Mesenchymal stem cell (in vitro differentiated cells and primary cell): ENCODE measurements around the gene C2CD3.

Experiments
- DNase-seq: peaks from one replicate; pipeline ENCODE4 v3.0.0-alpha.2; 2013
- H2AFZ ChIP-seq: one replicate; pipeline ENCODE4 v1.6.1; 2013; ENCODE audit warnings: low read depth, mild to moderate bottlenecking, control low read depth, inconsistent platforms, low read length, moderate library complexity
- H2AK5ac ChIP-seq: 2 replicates; pipeline ENCODE4 v1.6.1; 2013; ENCODE audit warnings: low read length, moderate library complexity, mild to moderate bottlenecking, inconsistent platforms; ENCODE audit not compliant: severe bottlenecking
- H2BK120ac ChIP-seq: one replicate; pipeline ENCODE4 v1.6.1; 2013; ENCODE audit warnings: low read depth, mild to moderate bottlenecking, inconsistent platforms, low read length, moderate library complexity
- H2BK12ac ChIP-seq, 2 experiments: one replicate each; pipeline ENCODE4 v1.6.1; 2013; ENCODE audit warnings: inconsistent platforms in 2 of 2, low read length in 2 of 2, mild to moderate bottlenecking in 2 of 2, moderate library complexity in 2 of 2, control low read depth in 1 of 2
- H2BK15ac ChIP-seq: one replicate; pipeline ENCODE4 v1.6.1; 2013; ENCODE audit warnings: mild to moderate bottlenecking, low read depth, inconsistent platforms; ENCODE audit not compliant: poor library complexity, severe bottlenecking
- H2BK5ac ChIP-seq: 2 replicates; pipeline ENCODE4 v1.6.1; 2013; ENCODE audit warnings: low read depth, mild to moderate bottlenecking, low read length, control low read depth, inconsistent platforms; ENCODE audit not compliant: poor library complexity, severe bottlenecking
- H3K14ac ChIP-seq, 2 experiments: one replicate each; pipeline ENCODE4 v1.6.1; 2013; ENCODE audit warnings: inconsistent platforms in 2 of 2, low read length in 2 of 2, control low read depth in 1 of 2, mild to moderate bottlenecking in 1 of 2, moderate library complexity in 1 of 2
- H3K18ac ChIP-seq, 2 experiments: one replicate each; pipeline ENCODE4 v1.6.1; 2013; ENCODE audit warnings: inconsistent platforms in 2 of 2, low read length in 2 of 2, control low read depth in 1 of 2, low read depth in 1 of 2, mild to moderate bottlenecking in 1 of 2
- H3K23ac ChIP-seq, 2 experiments: one replicate each; pipeline ENCODE4 v1.6.1; 2013; ENCODE audit warnings: inconsistent platforms in 2 of 2, low read length in 2 of 2, mild to moderate bottlenecking in 2 of 2, moderate library complexity in 2 of 2, control low read depth in 1 of 2
- H3K27ac ChIP-seq: 2 replicates; pipeline ENCODE4 v1.5.1; 2013; ENCODE audit warnings: mild to moderate bottlenecking, moderate library complexity, low read length, control low read depth, inconsistent platforms; ENCODE audit not compliant: poor library complexity, severe bottlenecking
- H3K27me3 ChIP-seq, 2 experiments: 2 replicates each; pipeline versions ENCODE4 v1.6.1 to v1.7.0; 2013; ENCODE audit warnings: low read length in 2 of 2, mild to moderate bottlenecking in 2 of 2, moderate library complexity in 2 of 2, control low read depth in 1 of 2, inconsistent platforms in 1 of 2; ENCODE audit not compliant: control insufficient read depth in 1 of 2, insufficient read depth in 1 of 2
- H3K36me3 ChIP-seq, 2 experiments: 2 replicates each; pipeline versions ENCODE4 v1.6.1 to v1.7.0; 2013; ENCODE audit warnings: low read length in 2 of 2, control low read depth in 1 of 2, inconsistent platforms in 1 of 2, low read depth in 1 of 2, mild to moderate bottlenecking in 1 of 2; ENCODE audit not compliant: insufficient read depth in 2 of 2, control insufficient read depth in 1 of 2
- H3K4ac ChIP-seq, 2 experiments: one replicate each; pipeline ENCODE4 v1.6.1; 2013; ENCODE audit warnings: inconsistent platforms in 2 of 2, low read length in 2 of 2, mild to moderate bottlenecking in 2 of 2, moderate library complexity in 2 of 2, control low read depth in 1 of 2, low read depth in 1 of 2
- H3K4me1 ChIP-seq: 2 replicates; pipeline ENCODE4 v1.6.1; 2013; ENCODE audit warnings: low read depth, low read length, control low read depth; ENCODE audit not compliant: control insufficient read depth, insufficient read depth
- H3K4me2 ChIP-seq: 2 replicates; pipeline ENCODE4 v1.6.1; 2013; ENCODE audit warnings: low read length, mild to moderate bottlenecking, inconsistent platforms; ENCODE audit not compliant: poor library complexity, severe bottlenecking
- H3K4me3 ChIP-seq, 2 experiments: 2 replicates each; pipeline versions ENCODE4 v1.5.1 to v1.7.0; 2013; ENCODE audit warnings: low read length in 2 of 2, mild to moderate bottlenecking in 2 of 2, control low read depth in 1 of 2, low read depth in 1 of 2; ENCODE audit not compliant: insufficient read depth in 1 of 2
- H3K79me1 ChIP-seq: replicated peaks from 2 replicates; pipeline ENCODE4 v1.6.1; 2013; ENCODE audit warnings: mild to moderate bottlenecking, control low read depth, low read length, inconsistent platforms; ENCODE audit not compliant: poor library complexity, severe bottlenecking
- H3K9ac ChIP-seq: 2 replicates; pipeline ENCODE4 v1.7.0; 2013; ENCODE audit warnings: mild to moderate bottlenecking, low read length, moderate library complexity
- H3K9me3 ChIP-seq: 2 replicates; pipeline ENCODE4 v1.7.0; 2013; ENCODE audit warnings: mild to moderate bottlenecking, low read length; ENCODE audit not compliant: control insufficient read depth
- H4K8ac ChIP-seq: one replicate; pipeline ENCODE4 v1.6.1; 2013; ENCODE audit warnings: inconsistent platforms, mild to moderate bottlenecking, low read length, moderate library complexity
- H4K91ac ChIP-seq: one replicate; pipeline ENCODE4 v1.6.1; 2013; ENCODE audit warnings: mild to moderate bottlenecking, low read length, inconsistent platforms
- WGBS: methylation state at CpG from one replicate; pipeline ENCODE4 v1.1.7; 2013; ENCODE audit warnings: mixed read lengths; 5-methylcytosine and 5-hydroxymethylcytosine counted together

C2CD3 gene

GRCh38 chr11:74182635-74183034 is 11.8 kb upstream of the C2CD3 start:
- Histone ChIP-seq H2BK120ac (no peak overlapping the region), H2BK12ac (no peak overlapping the region), H3K4me2 (no peak overlapping the region), H3K18ac (no peak overlapping the region), H2AK5ac (no peak overlapping the region), H4K91ac (no peak overlapping the region), H3K79me1 (no peaks in the 10 kb centered on the region), H3K9me3 (no peaks in the 10 kb centered on the region), H3K36me3 (peaks cover 5 to 12% of the 10 kb centered on the region in 2 experiments), H3K4me3 (no peak overlapping the region), H4K8ac (no peak overlapping the region), H3K9ac (no peak overlapping the region), H3K27ac (no peak overlapping the region), H2BK15ac (no peak overlapping the region), H2BK5ac (no peak overlapping the region), H3K4ac (no peak overlapping the region), H3K27me3 (no peaks in the 10 kb centered on the region), H3K14ac (no peak overlapping the region), H3K23ac (no peak overlapping the region), H2AFZ (no peak overlapping the region), H3K4me1 (peaks cover 9% of the 10 kb centered on the region)
- DNase-seq, result no peak
- 91% methylated on average over 4 of the region's 4 CpGs for WGBS

GRCh38 chr11:74179234-74180052 is 8.6 kb upstream of the C2CD3 start:
- no peak overlapping the region for H2BK12ac ChIP-seq
- H3K27me3 ChIP-seq, result no peaks in the 10 kb centered on the region
- no peaks in the 10 kb centered on the region for H3K9me3 ChIP-seq
- peak; percentile 46 for DNase-seq
- peaks cover 13 to 14% of the 10 kb centered on the region in 2 experiments for H3K36me3 ChIP-seq
- H2BK5ac ChIP-seq, result no peak overlapping the region
- H3K27ac ChIP-seq, result no peak overlapping the region
- no peak overlapping the region for H3K18ac ChIP-seq
- H2AK5ac ChIP-seq, result no peak overlapping the region
- no peak overlapping the region for H3K4ac ChIP-seq
- H3K23ac ChIP-seq, result no peak overlapping the region
- no peak overlapping the region for H2BK15ac ChIP-seq
- WGBS, result 92% methylated on average over 3 of the region's 7 CpGs
- peaks cover 12% of the 10 kb centered on the region for H3K4me1 ChIP-seq
- H2BK120ac ChIP-seq, result no peak overlapping the region
- no peak overlapping the region for H3K4me2 ChIP-seq
- H4K91ac ChIP-seq, result no peak overlapping the region
- H3K14ac ChIP-seq, result no peak overlapping the region
- no peak overlapping the region for H2AFZ ChIP-seq
- H4K8ac ChIP-seq, result no peak overlapping the region
- no peak overlapping the region for H3K9ac ChIP-seq
- no peaks in the 10 kb centered on the region for H3K79me1 ChIP-seq
- no peak overlapping the region for H3K4me3 ChIP-seq

- Histone ChIP-seq H3K4ac (no peak overlapping the region), H3K4me1 (peaks cover 6% of the 10 kb centered on the region), H4K91ac (no peak overlapping the region), H3K9me3 (no peaks in the 10 kb centered on the region), H2BK120ac (no peak overlapping the region), H3K79me1 (no peaks in the 10 kb centered on the region), H3K27ac (no peak overlapping the region), H3K14ac (no peak overlapping the region), H2AFZ (no peak overlapping the region), H2BK12ac (no peak overlapping the region), H3K18ac (no peak overlapping the region), H3K9ac (no peak overlapping the region), H3K23ac (no peak overlapping the region), H3K4me2 (no peak overlapping the region), H4K8ac (no peak overlapping the region), H3K4me3 (no peak overlapping the region), H2BK15ac (no peak overlapping the region), H3K27me3 (no peaks in the 10 kb centered on the region), H2BK5ac (no peak overlapping the region), H3K36me3 (peaks cover 6 to 16% of the 10 kb centered on the region in 2 experiments), H2AK5ac (no peak overlapping the region)
- WGBS, result no CpG with 5 or more reads among the region's 1 CpG
- DNase-seq, result no peak
Observed at GRCh38 chr11:74175920-74176319, 5.1 kb upstream of the C2CD3 start.

GRCh38 chr11:74171997-74172396 is 1.2 kb upstream of the C2CD3 start:
- peak overlapping the region; percentile 36 to 87 for H3K4me3 ChIP-seq
- no peak overlapping the region for H2BK15ac ChIP-seq
- no peak overlapping the region for H2BK5ac ChIP-seq
- no peak overlapping the region for H2AK5ac ChIP-seq
- no peak overlapping the region for H4K91ac ChIP-seq
- WGBS, result 29% methylated on average over 5 of the region's 5 CpGs
- no peak overlapping the region for H3K23ac ChIP-seq
- no peak overlapping the region for H2BK12ac ChIP-seq
- H3K9ac ChIP-seq, result peak overlapping the region; percentile 97
- peak overlapping the region; percentile 90 for H3K27ac ChIP-seq
- H3K9me3 ChIP-seq, result no peaks in the 10 kb centered on the region
- no peak overlapping the region for H2AFZ ChIP-seq
- peaks cover under 1 to 30% of the 10 kb centered on the region in 2 experiments for H3K36me3 ChIP-seq
- H3K4me1 ChIP-seq, result peaks cover under 1% of the 10 kb centered on the region
- H3K18ac ChIP-seq, result no peak overlapping the region
- H3K79me1 ChIP-seq, result peaks cover 1% of the 10 kb centered on the region
- H4K8ac ChIP-seq, result no peak overlapping the region
- no peak overlapping the region for H3K4ac ChIP-seq
- peak overlapping the region; percentile 74 for H3K4me2 ChIP-seq
- H3K27me3 ChIP-seq, result no peaks in the 10 kb centered on the region
- no peak overlapping the region for H2BK120ac ChIP-seq
- DNase-seq, result peak; percentile 20
- H3K14ac ChIP-seq, result no peak overlapping the region
